ENCODE measurements around the gene BHLHA15. TPM values are rescaled to one million over a fixed set of nuclear protein-coding genes. Genes with fewer than 3 reads are reported as not detected.

The BHLHA15 gene
- total RNA-seq, 1 experiment from 2014 or later, result 5.2 TPM

- no peak for TF ChIP-seq CTCF (IDR thresholded peaks at IDR 0.05 in 2 of 3, conservative IDR thresholded peaks at IDR 0.05 in 1 of 3; ENCODE audit: borderline replicate concordance in 1 of 3, insufficient read depth in 1 of 3, low read depth in 2 of 3, low read length in 2 of 3)
These were observed 40.0 kb downstream of the BHLHA15 start (continued) for GRCh38 chr7:98251231-98251600.

- Histone ChIP-seq H3K79me2 (ENCODE audit: insufficient read depth, low read length) (peaks cover 31% of the 10 kb centered on the region), H3K9ac (ENCODE audit: low read length) (peak within 1 kb of the TSS; percentile 83), H3K27me3 (ENCODE audit: insufficient read depth, low read length) (no peaks in the 10 kb centered on the region), H4K20me1 (ENCODE audit: insufficient read depth) (no peaks in the 10 kb centered on the region), H2AFZ (ENCODE audit: low read depth, low read length, poor library complexity, severe bottlenecking) (no peak within 1 kb of the TSS), H3K4me2 (ENCODE audit: low read length) (peak within 1 kb of the TSS; percentile 99), H3K9me2 (ENCODE audit: insufficient read depth) (no peaks in the 10 kb centered on the region), H3K4me1 (ENCODE audit: control insufficient read depth in 1 of 2, insufficient read depth in 2 of 2, low read length in 2 of 2) (peaks cover 14 to 22% of the 10 kb centered on the region in 2 experiments), H3K4me3 (replicated peaks in 1 of 2; ENCODE audit: low read depth in 1 of 2, low read length in 2 of 2) (peak within 1 kb of the TSS; percentile 89 to 96), H3K9me3 (ENCODE audit: control insufficient read depth in 1 of 2, insufficient read depth in 1 of 2, low read depth in 1 of 2, low read length in 2 of 2) (no peaks in the 10 kb centered on the region), H3K36me3 (ENCODE audit: control insufficient read depth in 1 of 2, insufficient read depth in 2 of 2, low read length in 2 of 2) (no peaks in the 10 kb centered on the region), H3K27ac (ENCODE audit: low read depth, low read length) (peak within 1 kb of the TSS; percentile 70)
- ATAC-seq (peak; percentile 98), DNase-seq (ENCODE audit: low read depth, low spot score) (peak; percentile 84)
- ChIA-PET POLR2A (no interaction called here), RAD21 (ENCODE audit: low non-redundant PET in 1 of 2, low total read pairs in 2 of 2, uncharacterized antibody in 2 of 2, unreplicated experiment in 2 of 2) (interaction anchor here in 1 of 2 experiments (0.7 kb wide), 1 partner anchor 17 kb away, joined by 3 read pairs; no protein-coding TSS in a partner anchor), CTCF (no interaction called here)
- no TSS peak for BruUV-seq (replicated peaks)
- intact Hi-C loops (cut with micrococcal nuclease), result no loop called here
- TF ChIP-seq POLR2A (IDR thresholded peaks at IDR 0.05; ENCODE audit: borderline replicate concordance, extremely low read depth, insufficient read depth, insufficient read length), result peak; percentile 20
- TF ChIP-seq ELF1 (IDR thresholded peaks at IDR 0.05; ENCODE audit: borderline replicate concordance, low read depth), result no peak
- TF ChIP-seq POLR2AphosphoS5 (IDR thresholded peaks at IDR 0.05; ENCODE audit: low read depth, low read length), result peak; percentile 62
- TF ChIP-seq TCF7L2 (IDR thresholded peaks at IDR 0.05; ENCODE audit: borderline replicate concordance, extremely low read depth, insufficient read depth, insufficient read length), result no peak
These were observed 40.6 kb downstream of the BHLHA15 start, which contains the start of gene TECPR1 for GRCh38 chr7:98251601-98252424. Gene TECPR1, minus strand, starts transcription at chr7:98252232. Its CDS starts 6,086 bp downstream, at chr7:98246146.
